ENCODE measurements around the gene STPG2.
"Not testable (repeated sequence)": the region's sequence is repeated elsewhere in the genome, so short reads cannot be mapped to it uniquely, and the experiment has no call there.

Gene STPG2

DNA sequence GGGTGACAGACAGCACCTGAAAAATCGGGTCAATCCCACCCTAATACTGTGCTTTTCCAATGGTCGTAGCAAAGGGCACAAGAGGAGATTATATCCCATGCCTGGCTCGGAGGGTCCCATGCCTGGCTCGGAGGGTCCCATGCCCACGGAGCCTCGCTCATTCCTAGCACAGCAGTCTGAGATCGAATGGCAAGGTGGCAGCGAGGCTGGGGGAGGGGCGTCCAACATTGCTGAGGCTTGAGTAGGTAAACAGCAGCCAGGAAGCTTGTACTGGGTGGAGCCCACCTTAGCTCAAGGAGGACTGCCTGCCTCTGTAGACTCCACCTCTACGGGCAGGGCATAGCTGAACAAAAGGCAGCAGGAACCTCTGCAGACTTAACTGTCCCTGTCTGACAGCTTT is 365.1 kb downstream of the STPG2 start:
- DNase-seq = no peak

GRCh38 chr4:97774347-97774989 is 368.8 kb downstream of the STPG2 start:
- no peak for DNase-seq

DNA sequence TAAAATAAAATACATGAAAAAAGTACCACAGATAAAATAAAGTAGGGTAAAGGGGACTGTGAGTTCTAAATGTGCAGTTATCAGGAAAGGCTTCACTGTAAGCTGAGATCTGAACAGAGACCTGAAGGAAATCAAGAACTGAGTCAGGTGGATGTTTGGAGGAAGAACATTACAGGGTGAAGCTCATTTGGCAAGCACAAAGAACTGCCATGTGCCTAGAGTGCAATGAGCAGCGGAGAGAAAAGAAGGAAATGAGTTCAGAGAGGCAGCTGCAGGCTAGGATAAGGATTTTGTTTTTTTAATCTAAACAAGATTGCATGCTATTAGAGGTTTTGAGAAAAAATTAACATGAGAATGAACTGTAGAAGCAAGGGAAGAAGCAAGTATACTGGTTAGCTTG is 373.1 kb downstream of the STPG2 start:
- no peak for DNase-seq

DNA sequence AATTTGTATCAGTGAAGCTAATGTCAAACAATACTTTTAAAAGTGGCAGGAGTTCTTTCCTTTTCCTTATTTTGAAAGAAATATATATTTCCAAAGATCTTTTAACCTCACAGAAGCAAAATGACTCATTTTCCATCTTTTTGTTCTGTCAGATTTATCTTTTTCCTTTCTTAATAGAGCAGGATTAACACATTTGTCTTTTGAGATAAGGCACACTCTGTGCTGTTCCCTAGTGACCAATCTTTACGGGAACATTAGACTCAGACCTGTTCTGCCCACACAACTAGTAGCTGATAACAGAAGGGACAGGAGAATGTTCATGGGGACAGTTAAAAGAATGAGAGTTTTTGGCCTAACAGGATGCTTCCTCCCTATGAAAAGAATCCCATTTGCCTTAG is 381.2 kb downstream of the STPG2 start:
- DNase-seq = no peak

DNA sequence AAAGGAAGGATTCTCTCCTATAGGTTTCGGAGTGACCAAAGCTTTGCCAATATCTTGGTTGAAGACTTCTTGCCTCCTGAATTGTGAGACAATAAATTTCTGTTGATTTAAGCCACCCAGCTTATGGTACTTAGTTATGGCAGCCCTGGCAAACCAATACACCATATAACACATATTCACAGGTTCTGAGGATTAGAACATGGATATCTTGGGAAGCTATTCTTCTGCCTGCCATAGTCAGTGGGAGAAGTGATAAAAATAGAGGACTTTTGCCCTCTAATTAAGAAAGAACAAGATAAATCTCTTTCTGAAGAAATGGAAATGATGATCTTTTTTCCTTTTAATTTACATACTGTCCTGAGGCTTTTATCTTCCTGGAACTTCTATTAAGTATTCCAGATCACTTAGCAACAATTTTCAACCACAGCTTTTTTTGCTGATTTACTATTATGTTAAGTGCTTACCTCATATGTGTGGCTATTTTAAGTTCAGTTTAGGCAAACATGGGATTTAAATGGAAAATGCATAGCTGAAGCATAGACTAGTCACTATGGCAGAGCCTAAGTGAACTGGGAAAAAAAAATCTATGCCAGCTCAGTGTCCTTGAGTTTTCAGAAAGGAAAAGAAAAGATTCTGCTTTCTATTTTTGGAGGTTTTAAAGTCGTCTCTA is 381.7 kb downstream of the STPG2 start:
- DNase-seq = no peak

GRCh38 chr4:97759785-97760184 is 383.5 kb downstream of the STPG2 start:
- no peak for DNase-seq

DNA sequence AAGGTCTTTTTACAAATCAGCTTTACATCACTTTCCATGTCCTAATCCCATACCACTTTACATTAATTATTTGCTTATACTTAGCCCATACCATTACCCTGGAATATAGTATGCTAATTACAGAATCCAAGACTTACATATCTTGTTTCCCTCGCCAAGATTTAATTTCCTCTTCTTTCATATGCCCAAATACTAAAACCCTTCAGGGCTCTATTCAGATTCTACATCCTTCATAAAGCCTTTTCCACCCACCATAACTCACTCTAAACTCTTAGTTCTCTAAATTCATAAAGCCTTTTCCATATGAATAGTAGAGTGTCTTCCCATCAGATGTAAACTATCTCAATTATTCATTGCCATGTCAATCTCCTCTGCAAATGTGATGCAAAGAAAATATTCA is 390.7 kb downstream of the STPG2 start:
- no peak for DNase-seq

- DNase-seq = no peak
Measured at GRCh38 chr4:97747945-97748344, 395.3 kb downstream of the STPG2 start.

- DNase-seq = no peak
Measured at GRCh38 chr4:97720869-97721432, 422.3 kb downstream of the STPG2 start.

- DNase-seq = no peak
Measured at GRCh38 chr4:97691111-97691605, 452.1 kb downstream of the STPG2 start.

GRCh38 chr4:97670703-97671269 is 472.5 kb downstream of the STPG2 start:
- DNase-seq = no peak

- no peak for DNase-seq
Measured at GRCh38 chr4:97665553-97665952, 477.7 kb downstream of the STPG2 start.

DNA sequence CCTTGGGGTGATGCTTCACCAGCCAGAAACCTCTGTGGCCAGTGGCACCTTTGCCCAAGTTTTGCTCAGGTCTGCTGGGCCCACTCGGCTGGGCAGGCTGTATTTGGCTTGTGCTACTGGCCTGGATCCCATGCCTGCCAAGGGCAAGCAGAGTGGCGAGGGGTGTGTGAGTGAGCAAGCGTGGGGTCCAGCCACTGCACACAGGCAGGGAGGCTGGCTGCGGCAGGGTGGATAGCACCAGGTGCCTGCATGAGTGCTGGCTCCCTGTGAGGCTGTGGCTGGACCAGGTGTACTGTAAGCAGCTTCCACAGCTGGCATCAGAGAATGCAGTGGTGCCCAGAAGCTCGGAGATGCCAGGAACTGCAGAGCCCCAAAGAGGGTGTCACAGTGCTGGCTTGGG is 478.5 kb downstream of the STPG2 start:
- DNase-seq = no peak

GRCh38 chr4:97662133-97662532 is 481.1 kb downstream of the STPG2 start:
- no peak for DNase-seq

DNA sequence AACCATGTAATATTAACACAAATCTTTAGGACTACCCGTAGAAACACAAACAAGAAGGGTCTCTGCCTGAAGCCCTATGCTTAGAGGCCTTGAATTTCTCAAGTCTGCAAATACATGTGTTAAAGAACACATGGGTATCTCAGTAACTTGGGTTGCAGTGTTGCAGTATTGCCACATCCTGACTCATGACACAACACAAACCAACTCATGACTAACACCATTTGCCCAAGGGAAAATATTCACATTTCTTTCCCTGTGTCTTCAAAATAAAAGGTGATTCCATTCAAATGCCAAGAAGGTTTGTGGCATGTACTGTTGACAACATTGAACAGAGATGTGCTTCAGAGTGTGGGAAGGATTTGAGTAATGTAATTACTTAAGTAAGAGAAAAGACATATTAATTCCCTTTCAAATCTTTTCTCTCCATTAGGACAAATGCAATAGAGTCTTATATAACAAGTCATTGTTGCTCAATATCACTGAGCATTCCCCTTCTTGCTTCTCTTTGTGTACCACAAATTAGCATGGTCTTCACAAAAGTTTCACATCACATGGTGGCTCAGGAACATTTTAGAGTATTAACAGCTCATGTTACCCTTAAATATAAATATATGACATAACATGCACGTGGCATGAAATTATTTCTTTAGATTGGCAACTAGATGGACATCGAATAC is 487.1 kb downstream of the STPG2 start:
- DNase-seq = peak; percentile 62

GRCh38 chr4:97653701-97654100 is 489.6 kb downstream of the STPG2 start:
- DNase-seq = no peak

DNA sequence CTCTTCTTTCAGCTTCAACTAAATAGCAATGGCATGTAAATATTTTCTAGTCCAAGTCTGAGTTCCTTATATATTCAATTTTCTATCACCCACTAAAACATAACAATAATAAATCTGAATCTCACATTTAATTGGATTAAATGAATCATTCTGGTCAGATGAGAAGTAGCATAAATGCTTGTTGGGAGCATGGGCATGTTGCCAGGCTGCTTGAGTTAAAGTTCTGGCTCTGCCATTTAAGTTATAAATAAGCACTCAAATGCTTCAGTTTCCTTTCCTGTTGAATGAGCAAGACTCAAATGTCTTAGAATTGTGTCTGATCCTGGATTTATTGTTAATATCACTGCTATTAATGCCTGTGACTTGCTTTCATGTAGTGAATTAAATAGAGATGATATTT is 496.3 kb downstream of the STPG2 start:
- no peak for DNase-seq

- no peak for DNase-seq
Measured at GRCh38 chr4:97645071-97645821, 498.0 kb downstream of the STPG2 start.

GRCh38 chr4:97643179-97643578 is 500.1 kb downstream of the STPG2 start:
- no peak for DNase-seq

- no peak for DNase-seq
Measured at GRCh38 chr4:97639961-97640360, 503.3 kb downstream of the STPG2 start.

GRCh38 chr4:97633831-97634230 is 509.4 kb downstream of the STPG2 start:
- DNase-seq = not testable (repeated sequence)

DNA sequence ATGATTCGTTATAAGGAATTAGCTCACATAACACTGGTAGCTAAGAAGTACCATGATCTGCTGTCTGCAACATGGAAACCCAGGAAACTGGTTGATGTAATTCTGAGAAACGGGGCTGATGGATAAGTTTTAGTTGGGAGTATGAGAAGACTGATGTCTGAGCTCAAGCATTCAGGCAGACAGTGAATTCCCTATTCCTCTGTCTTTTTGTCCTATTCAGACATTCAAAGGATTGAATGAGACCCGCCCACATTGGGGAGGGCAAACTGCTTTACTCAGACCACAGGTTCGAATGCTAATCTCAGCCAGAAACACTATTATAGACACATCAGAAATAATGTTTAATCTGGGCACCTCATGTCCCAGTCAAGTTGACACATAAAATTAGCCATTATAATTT is 515.5 kb downstream of the STPG2 start:
- DNase-seq = no peak

- no peak for DNase-seq
Measured at GRCh38 chr4:97624204-97624603, 519.1 kb downstream of the STPG2 start.
